ENCODE measurements around the gene CDKL4.
"Not testable (repeated sequence)": the region's sequence is repeated elsewhere in the genome, so short reads cannot be mapped to it uniquely, and the experiment has no call there.

CDKL4 gene

DNA sequence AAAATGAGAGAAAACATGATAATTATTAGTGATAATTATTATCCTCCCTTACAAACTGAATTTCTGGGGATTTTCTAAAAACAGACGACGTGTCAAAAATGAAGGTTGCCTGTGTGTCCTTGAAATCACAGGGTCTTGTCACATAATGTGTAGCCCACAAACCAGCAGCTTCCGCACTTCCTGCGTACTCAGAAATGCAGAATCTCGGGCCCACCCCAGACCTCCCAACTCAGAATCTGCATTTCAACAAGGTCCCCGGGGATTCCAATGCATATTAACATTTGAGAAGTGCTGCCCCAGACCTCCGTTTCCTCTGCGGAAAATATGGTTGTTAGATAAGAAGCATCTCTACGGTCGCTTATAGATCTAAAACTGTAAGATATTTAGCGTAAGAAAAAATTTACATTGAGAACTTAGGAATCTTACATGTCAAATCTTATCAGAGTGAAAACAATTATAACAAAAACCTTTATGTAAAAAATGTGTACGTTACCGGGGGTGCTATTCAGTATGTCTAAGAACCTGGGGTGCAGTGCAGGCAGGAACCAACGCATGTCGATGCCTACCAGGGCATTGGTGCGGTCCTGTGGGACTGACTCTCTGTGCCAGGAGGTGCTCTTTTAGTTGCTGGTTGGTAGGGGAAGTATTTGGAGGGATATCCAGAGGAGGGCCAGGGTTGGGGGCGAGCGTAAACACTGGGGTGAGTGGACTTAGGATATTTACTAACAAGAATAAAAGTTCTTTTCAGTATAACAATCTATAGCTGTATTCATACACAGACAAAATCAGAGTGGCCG lies 15.2 kb downstream of the CDKL4 start:
- no peak for DNase-seq

DNA sequence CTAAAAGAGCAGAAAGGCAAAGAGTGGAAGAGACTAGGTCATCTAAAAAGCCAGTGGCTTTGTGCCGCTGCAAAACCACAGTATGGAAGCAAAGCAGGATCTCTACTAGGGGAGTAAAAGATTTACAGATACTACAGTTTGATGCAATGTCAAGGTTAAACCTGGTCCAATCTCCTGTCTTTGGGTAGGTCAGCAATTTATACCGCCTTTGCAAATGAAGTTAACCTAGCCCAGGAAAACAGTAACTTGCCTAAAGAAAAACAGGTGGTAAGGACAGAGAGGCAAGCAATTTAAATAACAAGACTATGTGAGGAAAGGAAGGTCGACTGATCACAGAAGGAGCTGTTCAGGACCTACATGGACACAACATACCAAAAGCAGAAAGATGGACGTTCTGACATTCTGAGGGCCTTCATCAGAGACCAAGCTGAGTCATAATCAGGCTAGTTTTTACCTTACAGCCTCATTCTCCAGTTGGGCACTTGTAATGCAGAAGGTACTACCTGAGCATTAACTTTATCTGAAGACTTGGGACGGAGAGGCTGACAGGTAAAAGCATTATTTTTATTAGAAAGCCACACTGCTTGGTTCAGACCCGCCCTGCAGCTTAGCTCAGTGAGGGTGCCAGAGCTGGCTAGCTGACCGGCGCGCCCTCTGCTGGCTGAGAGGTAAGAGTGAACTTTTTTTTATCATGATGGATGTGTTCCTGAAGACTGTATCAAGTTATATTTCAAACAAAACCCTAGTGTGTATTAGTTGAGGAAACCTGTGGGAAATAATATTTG lies 15.9 kb downstream of the CDKL4 start:
- DNase-seq = peak; percentile 85

- DNase-seq = no peak
These were observed 18.2 kb downstream of the CDKL4 start for GRCh38 chr2:39225567-39225966.

GRCh38 chr2:39223909-39224308 lies 19.9 kb downstream of the CDKL4 start:
- no peak for DNase-seq

DNA sequence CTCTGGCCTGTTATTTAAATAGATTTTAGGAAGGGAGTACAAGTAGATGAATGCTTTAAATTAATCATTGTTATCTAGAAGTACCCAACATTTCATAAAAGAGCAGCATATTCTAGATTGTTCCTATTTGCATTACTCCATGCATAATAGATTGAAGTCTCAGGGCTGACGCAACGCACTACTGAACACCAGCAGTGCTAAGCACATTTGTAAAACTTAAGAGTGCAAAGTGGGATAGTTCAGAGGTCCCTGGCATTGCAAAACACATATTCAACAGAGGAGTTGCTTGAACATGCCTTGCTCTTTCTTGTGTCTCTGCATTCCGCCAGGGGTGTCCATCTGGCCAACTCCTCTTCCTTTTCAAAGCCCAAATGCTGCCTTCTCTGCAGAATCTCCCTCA lies 22.3 kb downstream of the CDKL4 start:
- no peak for DNase-seq

DNA sequence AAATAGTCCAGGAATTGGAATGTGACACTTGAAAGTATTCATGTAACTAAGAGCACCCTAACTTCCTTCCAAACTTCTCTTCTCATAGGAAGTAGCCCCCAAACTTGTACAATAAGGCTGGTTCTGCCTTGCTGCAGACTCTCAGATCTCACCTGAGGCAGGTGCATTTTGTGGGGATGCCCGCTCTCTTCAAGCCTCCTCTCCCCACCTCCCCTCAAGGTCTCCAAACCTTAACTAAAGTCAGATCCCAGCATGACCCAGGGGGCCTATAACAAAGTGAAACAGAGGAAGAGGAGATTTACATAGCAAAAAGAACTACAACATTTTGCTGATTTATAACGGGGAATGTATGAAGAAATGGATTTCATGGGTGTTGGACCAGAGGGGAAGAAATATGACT lies 23.6 kb downstream of the CDKL4 start:
- DNase-seq = no peak

DNA sequence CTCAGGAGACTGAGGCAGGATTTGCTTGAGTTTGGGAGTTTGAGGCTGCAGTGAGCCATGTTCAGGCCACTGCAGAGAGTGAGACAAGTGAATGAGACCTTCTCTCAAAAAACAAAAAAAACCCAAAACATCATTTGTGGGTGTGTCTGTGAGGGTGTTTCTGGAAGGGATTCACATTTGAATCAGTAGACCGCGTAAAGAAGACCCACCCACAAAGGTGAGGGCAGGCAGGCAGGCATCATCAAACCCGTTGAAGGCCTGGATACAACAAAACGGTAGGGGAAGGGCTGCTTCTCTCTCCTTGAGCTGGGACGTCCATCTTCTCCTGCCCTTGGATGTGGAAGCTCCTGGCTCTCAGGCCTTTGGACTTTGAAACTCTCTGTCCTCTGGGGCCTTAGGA lies 25.4 kb downstream of the CDKL4 start:
- no peak for DNase-seq

DNA sequence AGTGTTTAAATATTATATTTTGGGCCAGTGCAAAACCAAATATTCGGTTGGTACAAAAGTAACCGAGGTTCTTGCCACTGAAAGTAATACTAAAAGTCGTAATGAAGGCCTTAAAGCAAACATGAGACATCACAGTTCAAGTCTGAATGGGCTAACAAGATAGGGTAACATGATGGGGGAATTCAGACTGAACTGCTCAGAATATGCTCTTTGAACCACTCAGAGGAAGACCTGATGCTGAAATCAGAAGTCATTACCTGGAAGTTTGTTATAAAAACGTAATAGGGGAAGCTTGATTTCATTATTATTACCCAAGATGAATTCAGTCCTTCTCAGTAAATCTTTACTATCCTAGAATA lies 26.6 kb downstream of the CDKL4 start:
- DNase-seq = no peak

GRCh38 chr2:39216346-39217191 lies 27.2 kb downstream of the CDKL4 start:
- DNase-seq = peak; percentile 30

DNA sequence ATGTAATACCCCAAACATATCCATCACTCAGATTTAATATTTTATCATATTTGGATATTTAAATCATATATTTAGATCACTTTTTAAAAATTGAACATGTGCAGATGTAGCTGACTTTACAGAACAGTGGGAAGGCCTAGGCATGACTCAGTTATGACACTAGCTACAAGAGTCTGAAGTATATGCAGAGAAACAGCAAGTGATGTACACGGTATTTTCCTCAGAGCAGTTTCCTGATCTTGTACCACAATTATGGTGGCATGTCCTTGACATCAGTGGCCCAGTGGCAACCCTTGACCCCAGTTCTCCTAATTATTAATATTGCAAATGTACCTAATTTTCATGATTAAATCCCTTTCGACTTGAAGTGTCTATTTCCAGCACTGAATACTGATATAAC lies 28.2 kb downstream of the CDKL4 start:
- DNase-seq = no peak

DNA sequence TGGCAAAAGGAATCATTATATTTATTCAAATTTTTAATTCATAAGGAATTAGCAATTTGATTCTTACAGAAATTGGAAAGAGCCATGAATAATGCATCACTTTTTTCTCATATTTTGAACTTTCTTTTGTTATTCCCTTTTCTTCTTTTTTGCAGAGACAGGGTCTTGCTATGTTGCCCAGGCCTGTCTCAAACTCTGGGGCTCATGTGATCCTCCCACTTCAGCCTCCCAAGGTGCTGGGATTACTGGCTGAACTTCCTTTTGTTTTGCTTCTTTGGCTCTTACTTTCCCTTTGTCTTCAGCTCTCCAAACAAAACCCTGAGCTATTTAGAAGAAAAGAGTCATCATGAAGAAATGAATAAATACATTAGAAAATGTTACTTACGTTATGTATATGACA lies 30.8 kb downstream of the CDKL4 start:
- no peak for DNase-seq

DNA sequence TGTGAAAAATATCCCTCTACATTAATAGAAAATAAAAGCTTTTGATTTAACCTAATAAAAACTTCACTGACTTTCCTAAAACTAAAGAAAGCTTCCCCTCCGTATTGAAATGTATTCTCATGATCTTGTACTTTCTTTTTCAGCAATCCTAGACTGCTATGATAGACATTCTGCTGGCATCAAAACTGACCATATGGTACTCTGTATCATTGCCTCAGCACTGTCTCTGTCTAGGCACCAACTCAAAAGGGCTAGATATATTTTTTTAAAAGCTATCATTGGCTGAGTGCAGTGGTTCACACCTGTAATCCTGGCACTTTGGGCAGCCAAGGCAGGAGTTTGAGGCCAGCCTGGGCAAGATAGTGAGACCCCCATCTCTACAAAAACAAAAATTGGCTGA lies 32.9 kb downstream of the CDKL4 start:
- DNase-seq = no peak

DNA sequence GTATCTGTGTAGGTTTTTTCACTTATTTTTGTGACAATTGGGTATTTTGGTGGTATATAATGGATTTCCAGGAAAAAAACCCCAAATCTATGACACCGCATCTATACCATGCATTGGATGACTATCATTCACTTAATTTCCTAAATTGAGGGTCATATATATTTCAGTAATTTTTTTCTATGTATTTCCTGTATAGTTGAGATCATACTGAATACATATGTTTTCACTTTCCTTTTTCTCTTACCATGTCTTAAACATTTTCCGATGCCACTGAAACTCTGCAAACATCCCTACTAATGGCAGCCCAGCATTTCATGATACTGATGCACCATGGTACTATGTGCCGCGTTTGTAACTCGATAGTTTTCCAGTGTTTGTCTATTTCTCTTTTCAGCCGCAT lies 40.4 kb downstream of the CDKL4 start:
- no peak for DNase-seq

- DNase-seq = no peak
These were observed 41.0 kb downstream of the CDKL4 start for GRCh38 chr2:39202639-39203369.

DNA sequence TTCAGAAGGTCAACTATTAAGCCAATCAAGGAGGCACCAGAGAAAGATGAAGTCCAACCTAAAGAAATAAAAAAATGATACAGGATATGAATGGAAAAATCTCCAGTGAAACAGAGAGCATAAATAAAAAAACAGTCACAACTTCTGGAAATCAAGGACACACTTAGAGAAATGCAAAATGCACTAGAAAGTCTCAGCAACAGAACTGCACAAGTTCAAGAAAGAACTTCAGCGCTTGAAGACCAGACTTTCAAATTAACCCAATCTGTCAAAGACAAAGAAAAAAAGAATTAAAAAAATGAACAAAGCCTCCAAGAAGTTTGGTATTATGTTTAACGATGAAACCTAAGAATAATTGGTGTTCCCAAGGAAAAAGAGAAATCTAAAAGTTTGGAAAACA lies 46.8 kb downstream of the CDKL4 start:
- DNase-seq = not testable (repeated sequence)

GRCh38 chr2:39194686-39195085 lies 49.1 kb downstream of the CDKL4 start:
- DNase-seq = no peak

GRCh38 chr2:39188960-39189494 lies 54.7 kb downstream of the CDKL4 start:
- no peak for DNase-seq

DNA sequence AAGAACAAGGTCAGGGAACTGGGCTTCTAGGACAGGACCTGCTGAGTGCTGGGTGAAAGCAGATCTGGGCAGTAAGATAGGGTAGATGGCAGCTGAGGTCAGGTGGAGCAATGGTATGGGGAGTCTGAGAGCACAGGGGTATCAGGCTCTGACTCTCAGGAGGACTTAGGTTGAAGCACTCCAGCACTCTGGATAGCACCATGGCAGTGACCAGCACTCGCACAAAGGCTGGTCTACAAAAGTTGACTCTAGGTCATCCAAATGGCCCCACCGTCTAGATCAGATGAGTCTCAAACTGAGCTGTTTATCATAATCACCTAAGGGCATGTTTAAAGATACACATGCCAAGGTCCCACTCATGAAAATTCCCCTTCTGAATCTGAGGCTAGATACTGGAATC lies 60.1 kb downstream of the CDKL4 start:
- no peak for DNase-seq

- no peak for DNase-seq
These were observed 62.5 kb downstream of the CDKL4 start for GRCh38 chr2:39181297-39181696.

DNA sequence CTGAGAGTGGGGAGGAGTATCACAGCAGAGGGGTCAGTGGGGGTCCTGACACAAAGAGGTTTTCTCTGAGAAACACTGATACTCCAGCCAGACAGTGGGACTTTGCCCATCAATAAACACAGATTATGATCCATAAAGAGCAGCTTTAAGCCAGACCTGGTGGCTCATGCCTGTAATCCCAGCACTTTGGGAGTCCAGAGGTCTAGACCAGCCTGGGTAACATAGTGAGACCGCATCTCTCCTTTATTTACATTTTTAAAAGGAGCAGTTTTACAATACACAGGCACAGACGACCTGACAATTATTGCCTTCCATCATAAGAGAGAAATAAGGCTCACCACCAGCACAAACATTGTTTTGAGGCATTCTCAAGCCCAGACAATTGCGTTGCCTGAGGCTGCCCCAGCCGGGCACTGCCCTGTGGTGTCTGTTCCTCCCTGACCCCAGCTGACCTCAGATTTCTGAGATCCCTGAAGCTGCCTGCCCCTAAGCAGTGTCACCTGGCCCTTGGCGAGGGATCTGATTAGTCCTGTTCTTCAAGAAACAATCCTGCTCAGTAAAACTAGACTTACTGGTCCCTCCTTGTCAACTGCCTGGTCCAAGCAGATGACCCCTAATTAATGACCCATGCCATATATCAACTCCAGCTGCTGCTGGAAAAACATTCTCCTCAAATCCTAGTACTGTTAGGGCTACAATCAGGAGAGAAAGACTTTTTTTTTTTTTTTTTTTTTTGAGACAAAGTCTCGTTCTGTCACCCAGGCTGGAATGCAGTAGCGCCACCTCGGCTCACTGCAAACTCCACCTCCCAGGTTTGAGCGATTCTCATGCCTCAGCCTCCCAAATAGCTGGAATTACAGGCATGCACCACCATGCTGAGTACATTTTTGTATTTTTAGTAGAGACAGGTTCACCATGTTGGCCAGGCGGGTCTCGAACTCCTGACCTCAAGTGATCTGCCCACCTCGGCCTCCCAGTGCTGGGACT lies 63.5 kb downstream of the CDKL4 start:
- DNase-seq = no peak

DNA sequence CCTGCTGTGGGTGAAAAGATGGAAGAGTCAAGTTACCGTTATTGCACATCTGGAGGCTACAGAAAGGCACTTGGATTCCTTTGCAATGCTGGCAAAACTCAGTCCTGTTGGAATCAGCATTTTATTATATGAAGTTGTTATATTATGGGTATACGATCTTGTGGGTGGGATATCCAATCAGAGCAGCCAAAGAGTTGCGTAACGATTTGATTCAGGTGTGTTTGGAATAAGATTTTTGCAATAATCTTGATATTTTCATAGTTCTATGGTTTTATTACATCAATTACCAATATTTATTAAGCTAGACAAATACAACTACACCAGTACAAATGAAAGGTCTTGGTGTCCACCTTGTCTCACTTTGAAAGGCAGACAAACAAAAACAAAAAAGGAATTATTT lies 65.0 kb downstream of the CDKL4 start:
- DNase-seq = no peak
